Stomach smooth muscle (tissue), 2 donors: ENCODE measurements around the gene GCG.

Experiments
- H3K27ac ChIP-seq: one replicate; pipeline ENCODE4 v1.7.0; 2013; ENCODE audit warnings: mild to moderate bottlenecking, low read length, inconsistent platforms
- H3K27me3 ChIP-seq, 2 donors: one replicate each; pipeline ENCODE4 v1.7.0; 2013; ENCODE audit warnings: low read length in 2 of 2; ENCODE audit not compliant: insufficient read depth in 2 of 2, control insufficient read depth in 1 of 2
- H3K36me3 ChIP-seq, 2 donors: one replicate each; pipeline ENCODE4 v1.7.0; 2013; ENCODE audit warnings: low read length in 2 of 2; ENCODE audit not compliant: control insufficient read depth in 2 of 2, insufficient read depth in 2 of 2
- H3K4me1 ChIP-seq: one replicate; pipeline ENCODE4 v1.7.0; 2013; ENCODE audit warnings: low read length; ENCODE audit not compliant: control insufficient read depth, insufficient read depth
- H3K4me3 ChIP-seq, 2 donors: one replicate each; pipeline ENCODE4 v1.7.0; 2013; ENCODE audit warnings: low read length in 2 of 2
- H3K9ac ChIP-seq, 2 donors: one replicate each; pipeline ENCODE4 v1.7.0; 2013; ENCODE audit warnings: low read length in 2 of 2, mild to moderate bottlenecking in 1 of 2
- H3K9me3 ChIP-seq, 2 donors: one replicate each; pipeline ENCODE4 v1.7.0; 2013; ENCODE audit warnings: low read length in 2 of 2; ENCODE audit not compliant: control insufficient read depth in 2 of 2
- donor health status: healthy.
- donor health status: Pancreatic carcinoma.

GCG gene

DNA sequence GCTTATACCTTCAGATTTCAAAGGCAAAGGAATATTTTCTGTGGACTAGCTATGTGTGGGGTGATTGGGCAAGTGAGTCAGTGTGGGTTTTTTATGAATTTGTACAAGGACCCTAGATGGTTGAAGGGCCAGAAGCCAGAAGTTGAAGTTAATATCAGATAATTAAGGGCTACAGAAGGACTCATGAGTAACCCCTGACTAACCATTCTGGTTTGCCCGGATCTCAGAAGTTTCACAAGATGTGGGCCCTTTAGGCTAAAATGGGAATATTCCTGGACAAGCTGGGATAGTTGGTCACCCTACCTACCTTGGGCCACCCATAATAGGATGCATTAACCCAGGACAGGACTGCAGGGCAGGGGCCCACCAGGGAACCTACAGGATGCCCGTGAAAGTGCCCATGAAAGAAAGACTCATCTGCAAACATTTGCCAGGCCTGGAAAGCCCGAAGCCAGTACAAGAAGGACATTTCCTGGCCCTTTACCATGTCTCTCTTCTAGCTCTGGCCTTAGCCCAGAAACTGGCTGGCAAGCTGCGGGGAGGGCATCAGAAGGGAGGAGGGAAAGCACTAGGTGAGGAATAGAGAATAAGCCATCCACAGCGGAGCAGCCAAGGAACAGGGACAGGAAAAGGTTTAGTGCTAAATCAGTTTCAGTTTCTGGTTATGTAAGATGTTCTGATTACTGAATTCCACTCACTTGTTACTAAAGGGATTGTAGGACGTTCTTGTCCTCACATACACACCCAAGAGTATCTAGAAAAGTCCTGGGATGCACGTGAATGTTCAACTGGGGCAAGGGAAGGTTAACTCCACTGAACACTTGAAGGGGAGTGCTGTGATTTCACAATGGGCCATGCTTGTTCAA is 33.6 kb downstream of the GCG start:
- Histone ChIP-seq H3K9me3 (no peaks in the 10 kb centered on the region), H3K36me3 (no peaks in the 10 kb centered on the region), H3K9ac (no peak overlapping the region), H3K27me3 (no peaks in the 10 kb centered on the region), H3K27ac (no peak overlapping the region), H3K4me3 (no peak overlapping the region), H3K4me1 (no peaks in the 10 kb centered on the region)

DNA sequence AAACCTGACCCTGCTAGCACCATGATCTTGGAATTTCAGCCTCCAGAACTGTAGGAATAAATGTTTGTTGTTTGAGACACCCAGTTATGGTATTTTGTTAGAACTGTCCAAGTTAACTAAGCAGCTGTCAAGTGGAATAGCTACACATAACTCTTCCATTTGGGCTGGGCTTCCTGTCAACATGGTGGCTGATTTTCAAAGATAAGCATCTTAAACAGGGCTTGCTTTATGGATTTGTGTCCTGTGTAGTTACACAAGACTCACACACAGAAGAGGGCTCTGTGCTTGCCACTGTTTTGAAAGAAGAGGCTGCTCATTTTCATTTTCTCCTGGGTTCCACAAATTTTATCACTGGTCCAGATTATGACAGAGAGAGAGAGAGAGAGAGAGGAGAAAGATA is 35.7 kb downstream of the GCG start:
- H3K4me3 ChIP-seq = no peak overlapping the region
- no peaks in the 10 kb centered on the region for H3K4me1 ChIP-seq
- no peak overlapping the region for H3K9ac ChIP-seq
- peaks cover 0 to 2% of the 10 kb centered on the region in 2 donors for H3K27me3 ChIP-seq
- no peaks in the 10 kb centered on the region for H3K9me3 ChIP-seq
- H3K36me3 ChIP-seq = no peaks in the 10 kb centered on the region
- no peak overlapping the region for H3K27ac ChIP-seq

DNA sequence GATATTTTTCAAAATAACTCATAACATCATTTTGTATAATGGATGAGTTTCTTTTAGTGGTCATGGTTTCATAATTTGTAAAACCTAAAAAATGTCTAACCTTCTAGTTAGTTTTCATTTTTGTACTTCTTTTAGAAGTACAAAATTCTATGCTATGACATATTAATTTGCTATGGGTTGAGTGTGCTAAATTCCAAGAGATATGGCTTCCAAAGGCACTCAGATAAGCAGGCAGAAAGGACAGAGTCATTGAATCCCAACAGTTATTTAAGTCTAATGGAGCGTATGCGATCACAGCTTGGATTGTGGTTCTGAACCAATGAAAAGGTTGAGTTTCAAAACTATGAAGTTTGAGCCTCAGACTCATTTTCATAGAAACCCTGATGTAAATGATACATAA is 37.0 kb downstream of the GCG start:
- H3K9ac ChIP-seq = no peak overlapping the region
- H3K9me3 ChIP-seq = no peaks in the 10 kb centered on the region
- H3K4me1 ChIP-seq = no peaks in the 10 kb centered on the region
- no peaks in the 10 kb centered on the region for H3K36me3 ChIP-seq
- H3K27me3 ChIP-seq = peaks cover 0 to 2% of the 10 kb centered on the region in 2 donors
- no peak overlapping the region for H3K4me3 ChIP-seq
- no peak overlapping the region for H3K27ac ChIP-seq

DNA sequence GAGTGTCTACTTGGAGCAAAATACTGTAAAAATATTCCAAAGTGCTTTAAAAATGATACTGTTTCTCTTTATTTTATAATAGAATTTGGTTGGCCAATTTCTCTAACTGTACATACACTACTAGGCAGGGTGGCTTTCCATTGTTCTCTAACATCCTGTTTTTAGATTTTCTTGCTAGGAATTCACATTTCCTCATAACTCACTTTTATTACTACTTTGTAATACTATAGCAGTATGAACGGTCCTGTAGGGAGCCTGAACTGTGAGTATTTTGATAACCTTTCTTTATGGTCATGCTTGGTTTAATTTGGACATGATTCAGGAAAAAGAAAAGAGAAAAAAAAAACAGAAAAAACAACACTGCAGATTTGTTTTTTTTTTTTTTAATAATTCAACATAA is 37.8 kb downstream of the GCG start:
- Histone ChIP-seq H3K9me3 (no peaks in the 10 kb centered on the region), H3K36me3 (no peaks in the 10 kb centered on the region), H3K4me3 (no peak overlapping the region), H3K27ac (no peak overlapping the region), H3K9ac (no peak overlapping the region), H3K27me3 (peaks cover 0 to 2% of the 10 kb centered on the region in 2 donors), H3K4me1 (no peaks in the 10 kb centered on the region)

DNA sequence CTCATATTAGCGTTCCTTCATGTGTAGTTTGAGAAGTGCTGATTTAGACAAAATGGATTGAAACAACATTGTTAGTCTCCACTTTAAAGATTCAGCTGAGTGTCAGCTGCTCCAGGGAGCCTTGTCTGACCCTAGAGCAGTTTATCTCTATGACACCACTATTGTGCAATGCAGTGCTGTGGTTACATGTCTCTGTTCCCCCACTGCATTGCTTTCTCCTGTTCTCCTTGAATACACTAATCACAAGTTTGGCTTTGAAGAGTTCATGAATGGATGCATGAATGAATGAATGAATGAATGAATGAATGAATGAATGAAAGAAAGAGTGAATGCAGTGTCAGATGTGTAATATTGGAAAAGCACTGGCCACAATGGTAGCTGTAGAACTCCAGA is 38.3 kb downstream of the GCG start:
- Histone ChIP-seq H3K9ac (no peak overlapping the region), H3K4me3 (no peak overlapping the region), H3K27me3 (peaks cover 0 to 2% of the 10 kb centered on the region in 2 donors), H3K9me3 (no peaks in the 10 kb centered on the region), H3K27ac (no peak overlapping the region), H3K36me3 (no peaks in the 10 kb centered on the region), H3K4me1 (no peaks in the 10 kb centered on the region)

DNA sequence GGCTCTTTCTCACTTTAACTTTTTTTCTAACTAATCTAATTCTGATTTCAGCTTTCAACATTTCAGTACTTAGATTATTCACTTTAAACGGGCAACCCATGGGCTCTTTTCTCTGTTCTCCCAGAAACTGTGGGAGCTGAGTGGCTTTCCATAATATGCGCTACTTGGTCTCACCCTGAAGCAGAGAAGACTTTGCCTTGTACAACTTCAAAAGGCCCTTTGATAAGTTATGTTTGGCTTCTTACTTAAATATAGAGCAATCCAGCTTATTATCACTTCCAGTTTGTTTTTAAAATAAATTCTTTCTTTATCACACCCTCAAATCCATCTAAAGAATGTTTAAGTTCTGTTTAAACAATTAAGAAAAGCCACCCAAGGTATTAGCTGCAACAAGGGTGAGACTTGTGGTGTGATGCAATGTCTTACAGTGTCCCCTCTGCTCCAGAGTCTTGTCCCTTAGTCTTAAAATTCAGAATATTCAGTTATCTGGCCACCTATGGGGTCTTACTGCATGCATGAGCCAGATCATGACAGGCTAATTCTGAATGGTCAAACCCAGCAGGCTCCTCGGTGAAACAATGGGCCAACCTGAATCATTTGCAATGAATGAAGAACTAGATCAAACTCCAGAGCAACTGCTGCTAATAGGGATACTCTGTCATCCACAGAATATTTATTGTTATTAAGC is 38.8 kb downstream of the GCG start:
- Histone ChIP-seq H3K9me3 (no peaks in the 10 kb centered on the region), H3K36me3 (no peaks in the 10 kb centered on the region), H3K4me3 (no peak overlapping the region), H3K9ac (no peak overlapping the region), H3K27me3 (peaks cover 0 to 2% of the 10 kb centered on the region in 2 donors), H3K27ac (no peak overlapping the region), H3K4me1 (no peaks in the 10 kb centered on the region)

DNA sequence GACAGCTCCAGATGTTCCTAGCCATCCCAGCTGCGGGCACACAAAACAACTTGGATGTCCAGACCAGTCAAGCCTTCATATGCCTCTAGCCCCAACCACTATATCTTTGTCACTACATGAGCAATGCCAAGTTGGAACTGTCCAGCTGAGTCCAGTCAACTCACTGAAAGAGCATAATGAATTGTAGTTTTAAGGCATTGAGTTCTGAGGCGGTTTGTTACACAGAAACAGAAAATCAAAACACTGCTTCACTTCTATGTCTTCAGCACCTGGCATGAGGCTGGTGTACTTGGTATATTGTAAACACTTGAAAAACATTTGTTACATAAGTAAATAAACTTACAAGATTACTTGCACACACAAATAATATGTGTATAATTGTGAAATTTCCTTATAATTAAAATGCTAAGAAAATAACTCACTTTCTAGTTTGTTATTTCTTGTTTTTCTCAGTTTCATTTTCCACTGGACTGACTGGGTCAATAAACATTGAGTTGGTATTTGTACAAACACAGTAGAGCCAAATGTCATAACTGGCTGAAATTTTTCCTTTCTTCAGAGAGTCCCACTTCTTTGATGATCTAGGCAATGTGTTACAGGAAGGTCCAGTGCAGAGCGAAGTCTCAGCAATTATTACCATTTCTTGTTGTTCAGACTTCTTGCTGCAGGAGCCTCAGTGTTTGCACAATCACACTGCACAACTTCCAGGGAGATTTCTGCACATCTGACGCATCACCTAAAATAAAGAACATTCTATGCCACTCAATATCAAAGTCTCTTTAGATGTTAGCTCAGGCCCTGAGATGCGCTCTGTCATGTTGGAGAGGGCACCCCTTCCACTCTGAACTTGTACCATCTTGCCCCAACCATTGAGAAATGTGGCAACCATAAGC is 39.8 kb downstream of the GCG start:
- Histone ChIP-seq H3K9me3 (no peaks in the 10 kb centered on the region), H3K4me3 (no peak overlapping the region), H3K9ac (no peak overlapping the region), H3K36me3 (no peaks in the 10 kb centered on the region), H3K27me3 (peaks cover 0 to 2% of the 10 kb centered on the region in 2 donors), H3K4me1 (no peaks in the 10 kb centered on the region), H3K27ac (no peak overlapping the region)

DNA sequence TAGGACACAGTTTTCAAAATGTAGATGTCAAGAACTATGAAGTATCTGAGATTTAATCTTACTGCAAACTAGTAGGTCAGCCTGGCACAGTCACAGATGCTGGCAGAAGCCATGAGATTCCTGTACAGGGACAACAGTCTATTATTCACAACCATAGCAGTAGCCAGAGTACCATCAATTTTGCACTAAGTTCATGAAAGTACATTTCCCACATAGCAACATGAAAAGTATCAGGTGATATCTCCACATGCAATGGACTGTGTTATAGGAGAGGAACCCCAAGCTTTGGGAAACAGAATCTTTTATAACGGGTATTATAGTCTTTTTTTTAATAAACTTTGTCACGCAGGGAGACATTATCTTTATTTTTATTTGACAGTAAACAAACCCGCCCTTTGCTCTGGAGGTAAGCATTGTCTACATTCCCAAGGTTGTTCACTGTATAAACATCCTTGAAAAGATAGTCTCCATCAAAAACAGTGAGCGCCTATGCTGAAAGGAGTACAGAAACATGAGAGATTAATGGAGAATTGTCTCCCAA is 44.6 kb downstream of the GCG start:
- H3K4me3 ChIP-seq = no peak overlapping the region
- no peak overlapping the region for H3K27ac ChIP-seq
- no peaks in the 10 kb centered on the region for H3K36me3 ChIP-seq
- no peak overlapping the region for H3K9ac ChIP-seq
- H3K4me1 ChIP-seq = no peaks in the 10 kb centered on the region
- peaks cover 0 to 2% of the 10 kb centered on the region in 2 donors for H3K27me3 ChIP-seq
- no peaks in the 10 kb centered on the region for H3K9me3 ChIP-seq

DNA sequence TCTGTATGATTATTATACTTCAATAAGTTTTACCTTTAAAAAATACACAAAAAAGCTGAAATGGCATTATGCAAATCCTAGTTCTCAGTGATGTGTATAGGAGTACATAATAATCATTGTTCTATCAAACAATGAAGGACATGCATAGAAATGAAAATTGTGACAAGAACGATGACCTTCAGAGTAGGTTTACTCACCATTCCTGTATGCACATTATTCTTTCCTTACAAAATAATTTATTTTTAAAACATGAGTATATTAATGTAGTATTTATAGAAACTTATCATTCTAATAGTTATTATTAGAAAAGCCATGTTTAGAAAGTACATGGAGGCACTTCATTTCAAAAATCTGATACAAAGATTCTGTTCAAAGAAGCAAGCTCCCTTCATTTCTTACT is 45.3 kb downstream of the GCG start:
- peaks cover 0 to 1% of the 10 kb centered on the region in 2 donors for H3K27me3 ChIP-seq
- H3K9me3 ChIP-seq = no peaks in the 10 kb centered on the region
- H3K4me1 ChIP-seq = no peaks in the 10 kb centered on the region
- no peak overlapping the region for H3K9ac ChIP-seq
- H3K4me3 ChIP-seq = no peak overlapping the region
- H3K27ac ChIP-seq = no peak overlapping the region
- no peaks in the 10 kb centered on the region for H3K36me3 ChIP-seq

DNA sequence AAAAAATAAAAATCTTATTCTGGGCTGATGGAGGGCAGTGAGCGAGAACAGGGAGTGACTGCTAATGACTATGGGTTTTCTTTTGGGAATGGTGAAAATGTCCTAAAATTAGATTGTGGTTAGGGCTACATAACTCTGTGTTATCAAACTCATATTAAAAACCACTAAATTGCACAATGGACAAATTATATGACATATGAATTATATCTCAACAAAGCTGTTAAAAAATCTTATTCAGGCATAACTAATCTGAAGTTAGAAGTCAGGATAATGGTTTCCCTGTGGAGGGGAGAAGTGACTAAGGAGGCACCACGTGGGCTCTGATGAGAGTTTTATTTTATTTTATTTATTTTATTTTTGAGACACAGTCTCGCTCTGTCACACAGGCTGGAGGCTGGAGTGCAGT is 45.9 kb downstream of the GCG start:
- Histone ChIP-seq H3K9ac (no peak overlapping the region), H3K36me3 (no peaks in the 10 kb centered on the region), H3K4me3 (no peak overlapping the region), H3K9me3 (no peaks in the 10 kb centered on the region), H3K4me1 (no peaks in the 10 kb centered on the region), H3K27ac (no peak overlapping the region), H3K27me3 (no peaks in the 10 kb centered on the region)
